ENCODE measurements around the gene ELAVL3. TPM values are rescaled to one million over a fixed set of nuclear protein-coding genes. Genes with fewer than 3 reads are reported as not detected.
"Not testable (repeated sequence)": the region's sequence is repeated elsewhere in the genome, so short reads cannot be mapped to it uniquely, and the experiment has no call there.

The ELAVL3 gene
- total RNA-seq, 4 donors from 2014 or later: not detected

DNA sequence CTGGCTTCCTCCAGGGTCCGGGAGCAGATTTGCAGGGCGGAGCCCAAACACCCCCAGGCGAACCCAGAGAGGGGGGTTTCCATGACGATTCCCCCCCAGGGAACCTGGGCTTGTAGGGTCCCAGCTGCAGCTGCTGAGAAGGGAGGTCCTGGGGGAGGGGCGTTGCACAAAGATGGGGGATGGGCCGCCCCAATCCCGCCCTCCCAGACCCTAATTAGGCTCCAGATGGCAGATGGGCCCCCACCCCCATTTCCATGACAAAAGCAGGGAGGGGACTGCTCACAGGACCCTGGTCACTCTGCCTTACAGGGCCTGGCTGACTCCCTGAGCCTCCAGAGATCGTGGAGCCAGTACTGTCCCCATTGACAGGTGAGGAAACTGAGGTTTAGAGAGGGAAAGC lies 15.2 kb downstream of the ELAVL3 start:
- TF ChIP-seq, protein P1, sequence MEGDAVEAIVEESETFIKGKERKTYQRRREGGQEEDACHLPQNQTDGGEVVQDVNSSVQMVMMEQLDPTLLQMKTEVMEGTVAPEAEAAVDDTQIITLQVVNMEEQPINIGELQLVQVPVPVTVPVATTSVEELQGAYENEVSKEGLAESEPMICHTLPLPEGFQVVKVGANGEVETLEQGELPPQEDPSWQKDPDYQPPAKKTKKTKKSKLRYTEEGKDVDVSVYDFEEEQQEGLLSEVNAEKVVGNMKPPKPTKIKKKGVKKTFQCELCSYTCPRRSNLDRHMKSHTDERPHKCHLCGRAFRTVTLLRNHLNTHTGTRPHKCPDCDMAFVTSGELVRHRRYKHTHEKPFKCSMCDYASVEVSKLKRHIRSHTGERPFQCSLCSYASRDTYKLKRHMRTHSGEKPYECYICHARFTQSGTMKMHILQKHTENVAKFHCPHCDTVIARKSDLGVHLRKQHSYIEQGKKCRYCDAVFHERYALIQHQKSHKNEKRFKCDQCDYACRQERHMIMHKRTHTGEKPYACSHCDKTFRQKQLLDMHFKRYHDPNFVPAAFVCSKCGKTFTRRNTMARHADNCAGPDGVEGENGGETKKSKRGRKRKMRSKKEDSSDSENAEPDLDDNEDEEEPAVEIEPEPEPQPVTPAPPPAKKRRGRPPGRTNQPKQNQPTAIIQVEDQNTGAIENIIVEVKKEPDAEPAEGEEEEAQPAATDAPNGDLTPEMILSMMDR (IDR thresholded peaks at IDR 0.05): no peak

DNA sequence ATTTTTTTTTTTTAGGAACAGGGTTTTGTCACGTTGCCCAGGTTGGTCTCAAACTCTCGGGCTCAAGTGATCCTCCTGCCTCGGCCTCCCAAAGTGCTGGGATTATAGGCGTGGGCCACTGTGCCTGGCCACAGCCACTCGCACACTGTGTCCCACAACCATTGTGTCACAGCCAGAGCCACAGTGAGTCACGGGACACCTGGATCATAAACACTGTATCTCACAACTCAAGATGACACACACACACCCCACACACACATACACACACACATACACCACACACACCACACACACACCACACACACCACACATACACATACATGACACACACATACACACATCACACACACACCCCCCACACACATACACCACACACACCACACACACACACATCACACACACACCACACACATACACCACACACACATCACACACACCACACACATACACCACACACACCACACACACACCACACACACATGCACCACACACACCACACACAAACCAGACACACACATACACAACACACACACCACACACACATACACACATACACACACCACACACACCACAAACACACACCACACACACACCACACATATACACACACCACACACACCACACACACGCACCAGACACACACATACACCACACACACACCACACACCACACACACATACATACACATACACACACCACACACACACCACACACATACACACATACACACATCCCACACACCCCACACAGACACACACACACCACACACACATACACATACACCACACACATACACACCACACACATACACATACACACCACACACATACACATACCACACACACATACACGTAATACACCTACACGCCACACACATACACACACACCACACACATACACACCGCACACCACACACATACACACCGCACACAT lies 16.2 kb downstream of the ELAVL3 start:
- DNase-seq (ENCODE audit: low spot score) (no peak), ATAC-seq (ENCODE audit: low FRiP score) (no peak)
- TF ChIP-seq, protein P1 (IDR thresholded peaks at IDR 0.05): no peak

More for the DNA sequence above, 15.2 kb downstream of the ELAVL3 start:
- ATAC-seq (ENCODE audit: low FRiP score) (no peak), DNase-seq (ENCODE audit: low spot score) (no peak)

DNA sequence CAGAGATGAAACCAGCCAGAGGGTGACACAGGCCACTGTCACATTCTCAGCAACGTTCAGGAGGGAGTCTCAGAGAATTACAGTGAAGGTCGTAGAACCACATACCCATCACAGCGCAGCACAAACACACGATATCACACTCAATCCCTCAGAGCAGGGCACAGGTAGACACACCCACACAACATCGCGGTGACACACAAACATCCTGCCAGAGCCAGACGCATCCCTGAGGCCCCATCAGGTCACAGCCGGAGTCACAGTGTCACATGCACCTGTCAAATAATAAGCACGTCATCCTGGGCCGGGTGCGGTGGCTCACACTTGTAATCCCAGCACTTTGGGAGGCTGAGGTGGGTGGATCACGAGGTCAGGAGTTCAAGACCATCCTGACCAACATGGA lies 17.5 kb downstream of the ELAVL3 start:
- TF ChIP-seq, protein P1 (IDR thresholded peaks at IDR 0.05): no peak

DNA sequence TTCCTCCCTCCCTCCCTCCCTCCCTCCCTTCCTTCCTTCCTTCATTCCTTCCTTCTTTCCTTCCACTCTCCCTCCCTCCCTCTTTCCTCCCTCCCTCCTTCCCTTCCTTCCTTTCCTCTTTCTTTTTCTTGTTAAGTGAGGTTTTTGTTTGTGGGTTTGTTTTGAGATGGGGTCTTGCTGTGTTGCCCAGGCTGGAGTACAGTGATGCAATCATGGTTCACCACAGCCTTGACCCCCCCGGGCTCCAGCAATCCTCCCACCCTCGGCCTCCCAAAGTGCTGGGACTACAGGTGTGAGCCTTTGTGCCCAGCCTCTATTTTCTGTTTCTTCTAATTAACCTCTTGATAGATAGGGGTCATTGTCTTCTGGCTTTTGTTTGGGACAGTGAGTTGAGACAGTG lies 19.4 kb downstream of the ELAVL3 start:
- TF ChIP-seq, protein P1 (IDR thresholded peaks at IDR 0.05): no peak
- DNase-seq (ENCODE audit: low spot score) (no peak), ATAC-seq (ENCODE audit: low FRiP score) (no peak)

More for the DNA sequence above, 17.5 kb downstream of the ELAVL3 start:
- DNase-seq (ENCODE audit: low spot score) (no peak), ATAC-seq (ENCODE audit: low FRiP score) (no peak)

DNA sequence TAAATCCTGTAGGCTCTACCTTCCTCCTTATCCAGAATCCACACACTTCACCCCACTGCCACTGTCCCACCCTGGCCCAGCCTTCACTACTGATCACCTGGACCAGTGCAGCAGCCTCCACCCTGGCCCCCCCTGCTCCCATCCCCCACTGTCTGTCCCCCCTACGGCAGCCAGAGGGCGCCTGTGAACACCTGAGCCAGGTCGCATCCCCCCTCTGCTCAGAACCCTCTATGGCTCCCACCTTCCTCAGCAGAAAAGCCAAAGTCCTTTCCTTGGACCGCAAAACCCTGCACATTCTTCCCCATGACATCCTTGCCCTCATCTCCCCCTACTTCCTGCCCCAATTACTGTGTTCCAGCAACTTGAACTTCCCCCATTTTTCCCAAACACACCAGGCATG lies 20.6 kb downstream of the ELAVL3 start:
- no peak for DNase-seq (ENCODE audit: low spot score)
- no peak for ATAC-seq (ENCODE audit: low FRiP score)
- TF ChIP-seq, protein P1 (IDR thresholded peaks at IDR 0.05): no peak

DNA sequence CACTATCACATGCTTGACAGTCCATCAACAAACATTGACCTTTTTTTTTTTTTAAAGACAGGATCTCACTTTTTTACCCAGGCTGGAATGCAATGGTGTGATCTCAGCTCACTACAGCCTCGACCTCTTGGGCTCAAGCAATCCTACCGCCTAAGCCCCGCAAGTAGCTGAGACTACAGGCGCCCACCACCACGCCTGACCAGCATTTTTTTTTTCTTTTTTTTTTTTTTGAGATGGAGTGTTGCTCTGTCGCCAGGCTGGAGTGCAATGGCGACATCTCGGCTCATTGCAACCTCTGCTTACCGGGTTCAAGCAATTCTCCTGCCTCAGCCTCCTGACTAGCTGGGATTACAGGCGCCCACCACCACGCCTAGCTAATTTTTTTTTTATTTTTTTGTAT lies 21.9 kb downstream of the ELAVL3 start:
- not testable (repeated sequence) for ATAC-seq (ENCODE audit: low FRiP score); DNase-seq (ENCODE audit: low spot score)

DNA sequence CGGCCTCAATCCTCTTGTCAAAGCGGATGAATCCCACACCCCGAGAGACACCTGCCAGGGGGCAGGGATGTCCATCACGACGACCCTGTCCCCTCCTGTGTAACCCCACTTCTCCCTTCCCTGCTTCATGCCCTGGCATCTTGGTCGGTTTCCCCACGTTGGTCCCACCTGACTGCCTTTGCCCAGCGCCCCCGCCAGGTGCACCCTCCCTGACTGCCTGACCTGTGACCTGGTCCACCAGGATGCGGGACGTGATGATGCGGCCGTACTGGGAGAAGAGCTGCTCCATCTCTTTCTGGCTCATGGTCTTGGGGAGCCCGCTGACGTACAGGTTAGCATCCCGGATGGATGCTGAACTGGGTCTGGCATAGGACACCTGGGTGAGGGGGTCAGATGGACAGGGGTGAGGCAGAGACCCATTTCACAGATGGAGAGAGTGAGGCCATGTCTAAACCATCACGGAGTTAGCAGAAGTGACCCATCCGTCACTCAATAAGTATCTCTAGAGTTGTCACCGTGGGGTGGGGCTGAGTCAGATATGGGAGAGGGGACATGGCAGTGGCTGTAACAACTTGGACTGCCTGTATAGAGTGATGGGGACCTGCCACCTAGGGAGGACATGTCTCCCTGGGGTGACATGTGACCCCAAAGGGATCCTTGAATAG lies 22.5 kb downstream of the ELAVL3 start:
- DNase-seq (ENCODE audit: low spot score) (no peak), ATAC-seq (ENCODE audit: low FRiP score) (no peak)
- TF ChIP-seq, protein P1 (IDR thresholded peaks at IDR 0.05): no peak

Data from omental fat pad (tissue), 4 donors.